GM18498 (cell line): ENCODE results near the gene HELLS.
"Not testable (repeated sequence)": the region's sequence is repeated elsewhere in the genome, so short reads cannot be mapped to it uniquely, and the experiment has no call there.

Experiments
- ATAC-seq: cut with Tn5 transposase; IDR thresholded peaks from one replicate; pipeline ENCODE4 v1.9.1; 2021; ENCODE audit warnings: mild to moderate bottlenecking, moderate library complexity; ENCODE audit not compliant: unreplicated experiment

The HELLS gene

DNA sequence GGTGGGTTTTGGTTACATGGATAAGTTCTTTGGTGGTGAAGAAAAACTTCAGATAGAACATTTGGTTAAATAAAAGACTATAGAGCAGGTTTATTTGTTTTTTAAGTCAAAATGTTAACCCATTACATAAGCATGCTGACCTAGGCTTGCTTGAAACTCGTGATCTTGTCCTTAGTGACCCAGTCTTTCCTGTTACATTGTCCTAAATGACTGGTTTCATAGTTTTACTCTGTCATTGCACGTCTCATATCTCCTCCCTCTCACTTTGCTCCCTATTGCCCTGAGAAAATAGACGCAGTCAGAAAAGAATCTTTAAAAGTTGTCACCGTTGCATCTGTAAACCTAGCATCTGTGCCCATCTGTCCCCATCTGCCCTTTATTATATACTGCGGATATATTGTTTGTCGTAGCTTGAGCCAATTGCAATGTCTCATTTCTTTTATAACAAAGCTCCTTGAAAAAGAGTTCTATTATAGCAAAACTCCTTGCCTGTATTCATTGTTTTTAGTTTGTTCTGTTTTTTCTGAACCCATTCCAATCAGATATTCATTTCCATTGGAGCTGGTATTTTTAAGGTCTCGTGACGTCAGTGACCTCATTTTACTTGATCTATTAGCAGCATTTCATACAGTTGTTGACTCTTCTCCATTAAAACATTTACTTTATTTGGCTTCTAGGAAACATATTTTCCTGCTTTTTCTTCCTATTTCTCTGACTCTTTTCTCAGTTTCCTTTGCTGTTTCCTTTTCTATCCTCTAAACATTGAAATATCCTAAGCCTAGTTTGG is 57.3 kb downstream of the HELLS start:
- no peak for ATAC-seq

- peak; percentile 90 for ATAC-seq
Observed at GRCh38 chr10:94607111-94607510, 61.5 kb downstream of the HELLS start.

- ATAC-seq, result no peak
Observed at GRCh38 chr10:94608559-94608958, 63.0 kb downstream of the HELLS start.

GRCh38 chr10:94614558-94614957 is 69.0 kb downstream of the HELLS start:
- ATAC-seq, result no peak

GRCh38 chr10:94617389-94617944 is 71.9 kb downstream of the HELLS start:
- no peak for ATAC-seq

DNA sequence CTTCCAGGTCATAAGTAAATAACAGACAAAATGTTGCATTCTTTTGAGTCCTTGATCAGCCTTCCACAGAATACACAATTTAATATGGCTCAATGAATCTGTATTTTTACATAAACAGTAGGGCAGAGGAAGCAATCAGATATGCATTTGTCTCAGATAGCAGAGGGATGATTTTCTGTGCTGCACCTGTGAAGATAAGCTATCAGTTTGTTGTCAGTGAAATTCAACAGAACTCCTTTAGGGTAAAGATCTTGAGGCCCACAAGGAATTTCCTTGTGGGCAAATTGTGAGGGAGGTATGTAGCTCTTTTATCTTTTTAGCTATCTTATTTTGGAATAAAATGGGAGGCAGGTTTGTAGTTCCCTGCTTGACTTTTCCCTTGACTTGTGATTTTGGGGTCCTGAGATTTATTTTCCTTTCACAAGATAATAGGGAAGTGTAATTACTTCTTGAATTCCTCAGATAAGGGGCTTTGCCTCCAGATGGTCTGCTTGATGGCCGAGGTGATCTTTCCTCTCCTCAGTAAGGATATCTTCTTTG is 77.1 kb downstream of the HELLS start:
- no peak for ATAC-seq

DNA sequence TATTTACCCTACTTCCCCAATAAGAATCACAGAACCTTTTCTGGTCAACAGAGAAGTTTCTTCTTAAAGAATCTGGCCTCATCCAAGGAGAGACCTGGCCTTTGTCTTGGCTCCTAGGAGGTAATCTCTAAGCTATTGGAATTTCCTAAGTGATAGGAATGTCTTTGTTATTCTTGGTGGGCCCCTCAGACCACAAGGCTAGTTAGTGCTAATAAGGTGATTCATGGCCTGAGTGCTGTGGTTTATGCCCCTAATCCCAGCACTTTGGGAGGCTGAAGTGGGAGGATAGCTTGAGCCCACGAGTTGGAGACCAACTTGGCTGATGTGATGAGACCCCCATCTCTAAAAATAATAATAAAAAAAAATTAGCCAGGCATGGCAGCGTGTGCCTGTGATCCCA is 78.0 kb downstream of the HELLS start:
- ATAC-seq, result no peak

GRCh38 chr10:94626476-94626875 is 80.9 kb downstream of the HELLS start:
- no peak for ATAC-seq

DNA sequence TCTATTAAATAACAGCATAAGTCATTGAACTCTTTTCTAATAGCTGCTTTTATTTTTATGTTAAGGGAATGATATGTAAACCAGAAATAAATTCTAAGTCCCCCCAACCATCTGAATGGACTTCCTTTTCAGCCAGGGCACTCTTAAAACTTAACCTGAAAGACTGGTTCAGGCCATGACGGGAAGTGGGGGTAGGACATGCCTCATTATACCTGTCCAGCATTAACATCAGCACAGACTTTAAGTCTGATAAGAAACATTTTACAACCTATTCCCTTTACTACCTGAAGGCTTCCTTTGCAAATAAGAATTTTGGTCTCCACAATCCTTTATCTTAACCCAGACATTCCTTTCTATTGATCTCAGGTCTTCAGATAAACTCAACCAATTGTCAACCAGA is 81.9 kb downstream of the HELLS start:
- ATAC-seq, result no peak

DNA sequence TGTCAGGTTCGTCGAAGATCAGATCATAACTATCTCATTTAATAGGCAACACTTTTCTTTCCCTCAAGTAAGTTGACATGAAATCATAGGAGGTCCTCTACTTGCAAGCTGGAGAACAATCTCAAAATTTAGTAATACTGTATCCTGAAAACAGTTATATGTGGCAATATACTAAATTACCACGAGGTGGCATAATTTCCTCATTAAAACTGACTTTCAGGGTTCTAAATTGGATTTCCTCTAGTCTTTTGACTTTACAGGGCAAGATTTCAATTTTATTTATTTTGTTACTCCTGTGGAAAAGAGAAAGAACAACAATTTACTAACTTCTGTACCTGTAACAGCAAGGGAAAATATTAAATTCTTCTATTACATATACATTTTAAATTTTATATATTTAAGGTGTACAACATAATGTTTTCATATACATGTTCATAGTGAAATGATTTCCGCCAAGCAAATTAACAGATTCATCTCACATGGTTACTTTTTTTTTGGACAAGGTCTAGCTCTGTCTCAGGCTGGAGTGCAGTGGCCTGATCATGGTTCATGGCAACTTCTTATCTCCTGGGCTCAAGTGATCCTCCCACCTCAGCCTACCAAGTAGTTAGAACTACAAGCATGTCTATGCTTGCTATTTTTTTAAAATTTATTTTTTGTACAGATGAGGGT is 84.6 kb downstream of the HELLS start:
- ATAC-seq, result peak; percentile 57

- no peak for ATAC-seq
Observed at GRCh38 chr10:94631077-94631875, 85.7 kb downstream of the HELLS start.

GRCh38 chr10:94632954-94633353 is 87.4 kb downstream of the HELLS start:
- ATAC-seq, result no peak

- not testable (repeated sequence) for ATAC-seq
Observed at GRCh38 chr10:94638097-94638496, 92.5 kb downstream of the HELLS start.

DNA sequence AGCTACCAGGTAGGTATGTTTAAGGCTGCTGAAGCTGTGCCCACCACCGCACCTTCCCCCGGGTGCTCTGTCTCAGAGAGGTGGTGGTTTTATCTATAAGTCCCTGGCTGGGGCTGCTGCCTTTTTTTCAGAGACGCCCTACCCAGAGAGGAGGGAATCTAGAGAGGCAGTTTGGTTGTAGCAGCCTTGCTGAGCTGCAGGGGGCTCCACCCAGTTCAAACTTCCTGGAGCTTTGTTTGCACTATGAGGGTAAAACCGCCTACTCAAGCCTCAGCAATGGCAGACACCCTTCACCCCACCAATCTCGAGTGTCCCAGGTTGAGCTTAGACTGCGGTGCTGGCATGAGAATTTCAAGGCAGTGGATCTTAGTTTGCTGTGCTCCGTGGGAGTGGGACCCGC is 94.3 kb downstream of the HELLS start:
- no peak for ATAC-seq

GRCh38 chr10:94640562-94640961 is 95.0 kb downstream of the HELLS start:
- ATAC-seq, result no peak

GRCh38 chr10:94641480-94641879 is 95.9 kb downstream of the HELLS start:
- ATAC-seq, result no peak

DNA sequence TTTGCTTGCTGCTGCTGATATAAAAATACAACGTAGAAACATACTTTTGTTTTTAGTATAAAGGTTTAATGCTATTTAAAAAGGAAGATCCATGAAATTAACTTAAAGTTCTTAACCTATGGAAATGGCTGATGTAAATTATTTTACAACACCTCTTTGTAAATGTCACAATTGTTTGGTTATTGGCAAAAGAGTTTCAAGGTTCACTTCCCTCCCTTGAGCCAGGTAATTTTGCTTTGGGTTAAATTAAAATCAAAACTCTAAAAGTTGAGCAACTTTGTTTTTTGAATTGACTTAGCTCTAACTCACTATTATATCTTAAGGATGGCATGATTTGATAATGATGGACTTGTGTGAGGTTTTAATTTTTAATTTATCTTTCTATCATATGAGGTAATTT is 98.8 kb downstream of the HELLS start:
- ATAC-seq, result no peak

GRCh38 chr10:94645285-94645684 is 99.7 kb downstream of the HELLS start:
- ATAC-seq, result peak; percentile 79
